Measurements from ENCODE around the gene PRDM16.

- TF ChIP-seq CTCF (IDR thresholded peaks at IDR 0.05) (no peak), MYC (IDR thresholded peaks at IDR 0.05; ENCODE audit: borderline replicate concordance, low read length) (no peak), KDM5A (IDR thresholded peaks at IDR 0.05) (no peak), JUN (IDR thresholded peaks at IDR 0.05) (no peak), EP300 (IDR thresholded peaks at IDR 0.05) (no peak), HOXA7 (CRISPR knock-in tag; IDR thresholded peaks at IDR 0.05) (no peak), USF2 (IDR thresholded peaks at IDR 0.05) (no peak)
Measured at GRCh38 chr1:3219005-3219790, 150.2 kb downstream of the PRDM16 start.

Data from A549 (cell line).